ENCODE results near the gene JOSD1. TPM values are rescaled to one million over a fixed set of nuclear protein-coding genes. Genes with fewer than 3 reads are reported as not detected.

JOSD1 gene
- total RNA-seq, 1 donor from 2014 or later, result 40.6 TPM

DNA sequence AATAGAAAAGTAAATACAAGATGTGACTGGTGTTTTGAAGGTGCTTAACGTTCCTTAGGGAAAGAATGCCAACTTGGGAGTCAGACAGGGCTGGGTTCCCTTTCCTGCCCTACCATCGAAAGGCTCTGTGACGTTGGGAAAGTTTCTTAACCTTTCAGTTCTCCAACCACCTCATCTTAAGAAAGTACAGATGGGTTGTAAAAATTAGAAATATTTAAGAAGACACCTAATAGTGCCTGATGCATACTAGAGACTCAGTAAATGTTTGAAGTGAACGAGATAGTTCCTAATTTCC lies 6.1 kb upstream of the JOSD1 start:
- H3K36me3 Mint-ChIP-seq (ENCODE audit: insufficient read depth), result no peaks in the 10 kb centered on the region
- H3K27ac Mint-ChIP-seq, result peak overlapping the region; percentile 94

GRCh38 chr22:38706101-38706900 lies 5.6 kb upstream of the JOSD1 start:
- Mint-ChIP-seq H3K27me3 (no peaks in the 10 kb centered on the region), H3K4me3 (ENCODE audit: low read depth) (peak overlapping the region; percentile 87), H3K4me1 (ENCODE audit: low read depth) (peaks cover 26% of the 10 kb centered on the region), H3K36me3 (ENCODE audit: insufficient read depth) (no peaks in the 10 kb centered on the region), H3K27ac (peak overlapping the region; percentile 94), H3K9me3 (ENCODE audit: low read depth) (no peaks in the 10 kb centered on the region)
- TF ChIP-seq, protein P1, sequence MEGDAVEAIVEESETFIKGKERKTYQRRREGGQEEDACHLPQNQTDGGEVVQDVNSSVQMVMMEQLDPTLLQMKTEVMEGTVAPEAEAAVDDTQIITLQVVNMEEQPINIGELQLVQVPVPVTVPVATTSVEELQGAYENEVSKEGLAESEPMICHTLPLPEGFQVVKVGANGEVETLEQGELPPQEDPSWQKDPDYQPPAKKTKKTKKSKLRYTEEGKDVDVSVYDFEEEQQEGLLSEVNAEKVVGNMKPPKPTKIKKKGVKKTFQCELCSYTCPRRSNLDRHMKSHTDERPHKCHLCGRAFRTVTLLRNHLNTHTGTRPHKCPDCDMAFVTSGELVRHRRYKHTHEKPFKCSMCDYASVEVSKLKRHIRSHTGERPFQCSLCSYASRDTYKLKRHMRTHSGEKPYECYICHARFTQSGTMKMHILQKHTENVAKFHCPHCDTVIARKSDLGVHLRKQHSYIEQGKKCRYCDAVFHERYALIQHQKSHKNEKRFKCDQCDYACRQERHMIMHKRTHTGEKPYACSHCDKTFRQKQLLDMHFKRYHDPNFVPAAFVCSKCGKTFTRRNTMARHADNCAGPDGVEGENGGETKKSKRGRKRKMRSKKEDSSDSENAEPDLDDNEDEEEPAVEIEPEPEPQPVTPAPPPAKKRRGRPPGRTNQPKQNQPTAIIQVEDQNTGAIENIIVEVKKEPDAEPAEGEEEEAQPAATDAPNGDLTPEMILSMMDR (IDR thresholded peaks at IDR 0.05; ENCODE audit: unreplicated experiment), result no peak
- DNase-seq (ENCODE audit: low spot score, unreplicated experiment), result peak; percentile 44

More for the DNA sequence above, 6.1 kb upstream of the JOSD1 start:
- H3K27me3 Mint-ChIP-seq, result no peaks in the 10 kb centered on the region
- no peaks in the 10 kb centered on the region for H3K9me3 Mint-ChIP-seq (ENCODE audit: low read depth)
- peak overlapping the region; percentile 87 for H3K4me3 Mint-ChIP-seq (ENCODE audit: low read depth)
- TF ChIP-seq, protein P1 (IDR thresholded peaks at IDR 0.05; ENCODE audit: unreplicated experiment), result no peak
- DNase-seq (ENCODE audit: low spot score, unreplicated experiment), result no peak
- peaks cover 25% of the 10 kb centered on the region for H3K4me1 Mint-ChIP-seq (ENCODE audit: low read depth)

DNA sequence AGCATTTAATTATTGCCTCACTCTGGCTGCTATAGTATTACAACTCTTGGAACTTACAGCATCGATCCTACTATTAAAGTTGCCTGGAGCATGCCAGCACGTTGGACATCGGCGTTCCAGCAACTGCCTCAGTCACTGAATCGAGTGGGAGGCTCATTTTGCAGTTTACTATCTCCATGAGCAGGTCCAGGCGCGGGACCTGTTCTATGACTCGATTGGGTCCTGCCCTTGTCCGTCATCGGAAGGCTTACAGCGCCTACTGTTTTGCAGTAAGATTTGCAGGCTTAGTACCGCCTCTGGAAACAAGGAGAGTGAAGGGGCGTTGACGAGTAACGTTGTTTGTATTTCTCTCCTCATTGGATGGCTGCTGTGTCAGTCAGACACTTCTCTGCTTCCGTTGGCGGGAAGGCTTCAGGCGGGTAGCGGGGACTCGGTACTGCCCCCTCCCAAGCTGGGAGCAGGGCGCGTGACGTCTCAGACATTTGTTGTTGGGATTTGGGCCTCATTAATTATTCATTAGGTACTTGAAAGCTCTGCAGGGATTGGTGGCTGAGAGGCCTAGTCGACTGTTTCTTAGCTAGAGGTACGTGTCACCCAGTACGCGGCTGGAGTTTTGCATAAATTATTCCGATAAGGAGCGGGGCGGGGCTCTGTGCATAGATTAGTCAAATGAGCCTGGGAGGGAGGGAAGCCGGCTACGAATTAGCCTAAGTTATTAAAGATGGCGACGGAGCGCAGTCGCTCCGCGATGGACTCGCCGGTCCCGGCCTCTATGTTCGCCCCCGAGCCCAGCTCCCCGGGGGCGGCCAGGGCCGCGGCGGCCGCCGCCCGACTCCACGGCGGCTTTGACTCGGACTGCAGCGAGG lies 4.7 kb upstream of the JOSD1 start, which contains the start of gene GTPBP1:
GTPBP1 (plus strand) TSS at position 710 of the 866 bp plus-strand sequence; CDS start at position 722, 12 bp downstream.
- Mint-ChIP-seq H3K27me3 (no peaks in the 10 kb centered on the region), H3K27ac (peak within 1 kb of the TSS; percentile 99), H3K4me3 (ENCODE audit: low read depth) (peak within 1 kb of the TSS; percentile 87), H3K36me3 (ENCODE audit: insufficient read depth) (no peaks in the 10 kb centered on the region), H3K9me3 (ENCODE audit: low read depth) (no peaks in the 10 kb centered on the region), H3K4me1 (ENCODE audit: low read depth) (peaks cover 27% of the 10 kb centered on the region)
- TF ChIP-seq, protein P1 (IDR thresholded peaks at IDR 0.05; ENCODE audit: unreplicated experiment), result no peak
- DNase-seq (ENCODE audit: low spot score, unreplicated experiment), result peak; percentile 94

DNA sequence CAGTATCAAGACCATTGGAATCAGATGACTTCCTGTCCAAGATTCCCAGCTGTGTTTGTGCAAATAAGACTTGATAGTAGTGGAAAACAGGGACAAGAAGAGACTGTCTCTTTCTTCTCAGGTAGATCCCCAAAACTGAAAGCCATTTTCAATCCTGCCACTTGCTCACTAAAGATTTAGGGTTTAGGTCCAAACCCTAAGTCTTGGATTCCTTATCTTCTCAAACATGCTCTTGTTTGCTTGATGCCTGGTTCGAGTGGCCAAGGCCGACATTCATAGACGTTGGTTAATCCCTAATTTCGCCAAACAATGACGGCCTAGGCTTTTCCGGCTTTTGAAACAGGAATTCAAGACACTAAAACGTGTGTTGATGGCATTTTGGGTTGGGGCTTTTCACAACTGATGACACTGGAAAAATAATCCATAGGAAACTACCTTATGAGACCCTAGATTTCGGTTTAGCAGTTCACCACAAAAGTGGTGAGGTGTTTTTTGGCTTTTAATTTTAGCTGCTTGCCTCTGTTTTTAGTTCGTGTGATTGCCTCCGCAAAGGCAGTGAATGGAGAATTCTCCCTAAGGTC lies 4.0 kb upstream of the JOSD1 start:
- Mint-ChIP-seq H3K4me3 (ENCODE audit: low read depth) (peak overlapping the region; percentile 87), H3K27ac (peak overlapping the region; percentile 99), H3K4me1 (ENCODE audit: low read depth) (peaks cover 31% of the 10 kb centered on the region), H3K27me3 (no peaks in the 10 kb centered on the region), H3K9me3 (ENCODE audit: low read depth) (no peaks in the 10 kb centered on the region), H3K36me3 (ENCODE audit: insufficient read depth) (no peaks in the 10 kb centered on the region)
- TF ChIP-seq, protein P1 (IDR thresholded peaks at IDR 0.05; ENCODE audit: unreplicated experiment), result no peak
- no peak for DNase-seq (ENCODE audit: low spot score, unreplicated experiment)

DNA sequence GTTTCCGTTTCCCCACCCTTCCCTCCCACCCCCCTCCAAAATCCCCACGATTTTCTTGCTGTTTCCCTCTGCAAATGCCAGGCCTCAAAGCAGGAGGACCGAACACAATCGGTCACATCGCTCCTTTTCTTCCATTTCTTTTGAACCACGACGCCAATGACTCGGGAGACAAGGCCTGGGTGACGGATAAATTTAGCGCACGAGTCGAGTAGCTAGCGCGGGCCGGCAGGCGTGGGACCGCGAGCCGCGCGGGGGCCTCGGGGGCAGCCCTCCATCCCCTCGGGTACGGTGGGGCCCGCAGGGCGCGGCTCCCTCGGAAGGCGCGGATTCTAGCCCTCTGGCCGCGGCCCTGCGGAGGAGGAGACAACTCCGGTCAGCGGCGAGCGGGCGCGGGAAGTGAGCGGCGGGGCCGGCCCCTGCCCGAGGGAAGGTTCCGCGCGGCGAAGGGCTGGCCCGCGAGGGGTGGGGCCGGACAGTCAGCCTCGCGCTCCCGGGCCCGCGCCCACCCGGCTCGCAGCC lies 414 bp downstream of the JOSD1 start:
- peak overlapping the region; percentile 92 for H3K4me3 Mint-ChIP-seq (ENCODE audit: low read depth)
- H3K36me3 Mint-ChIP-seq (ENCODE audit: insufficient read depth), result peaks cover 2% of the 10 kb centered on the region
- no peak for DNase-seq (ENCODE audit: low spot score, unreplicated experiment)
- TF ChIP-seq, protein P1 (IDR thresholded peaks at IDR 0.05; ENCODE audit: unreplicated experiment), result no peak
- peak overlapping the region; percentile 97 for H3K27ac Mint-ChIP-seq
- no peaks in the 10 kb centered on the region for H3K27me3 Mint-ChIP-seq
- H3K9me3 Mint-ChIP-seq (ENCODE audit: low read depth), result no peaks in the 10 kb centered on the region
- H3K4me1 Mint-ChIP-seq (ENCODE audit: low read depth), result peaks cover 44% of the 10 kb centered on the region
